Aorta (tissue), 5 donors: ENCODE results near the gene EXD1. TPM values are rescaled to one million over a fixed set of nuclear protein-coding genes. Genes with fewer than 3 reads are reported as not detected.
A peak's percentile ranks its signal among the peaks of the same experiment; 100 is the strongest.
"Not testable (repeated sequence)": the region's sequence is repeated elsewhere in the genome, so short reads cannot be mapped to it uniquely, and the experiment has no call there.

Experiments used
- ATAC-seq: fragments of 200-7000 bp; cut with Tn5 transposase; one replicate; pipeline ENCODE4 v1.9.1; 2022; ENCODE audit warnings: moderate library complexity; ENCODE audit not compliant: low FRiP score
- DNase-seq, 2 donors: peaks; one replicate each; pipeline ENCODE4 v3.0.0-alpha.2; 2020
- H3K27ac ChIP-seq, 2 donors: one replicate each; pipeline ENCODE4 v1.5.1; 2013; ENCODE audit warnings: low read length in 2 of 2, mild to moderate bottlenecking in 2 of 2, moderate library complexity in 2 of 2, control low read depth in 1 of 2, inconsistent platforms in 1 of 2, low read depth in 1 of 2
- H3K27me3 ChIP-seq, 2 donors: one replicate each; pipeline ENCODE4 v1.6.1; 2013; ENCODE audit warnings: control low read depth in 1 of 2, low read length in 1 of 2, mild to moderate bottlenecking in 1 of 2, moderate library complexity in 1 of 2; ENCODE audit not compliant: insufficient read depth in 2 of 2, control insufficient read depth in 1 of 2
- H3K36me3 ChIP-seq, 2 donors: one replicate each; pipeline ENCODE4 v1.6.1; 2013; ENCODE audit warnings: control low read depth in 1 of 2, low read length in 1 of 2, mild to moderate bottlenecking in 1 of 2; ENCODE audit not compliant: insufficient read depth in 2 of 2, control insufficient read depth in 1 of 2
- H3K4me1 ChIP-seq, 2 donors: one replicate each; pipeline ENCODE4 v1.6.1; 2013; ENCODE audit warnings: low read length in 2 of 2, control low read depth in 1 of 2, mild to moderate bottlenecking in 1 of 2, moderate library complexity in 1 of 2; ENCODE audit not compliant: insufficient read depth in 2 of 2, control insufficient read depth in 1 of 2
- H3K4me3 ChIP-seq, 2 donors: one replicate each; pipeline ENCODE4 v1.5.1; 2013; ENCODE audit warnings: low read length in 2 of 2, control low read depth in 1 of 2, mild to moderate bottlenecking in 1 of 2
- H3K9me3 ChIP-seq: one replicate; pipeline ENCODE4 v1.6.1; 2013; ENCODE audit warnings: mild to moderate bottlenecking, low read length; ENCODE audit not compliant: control insufficient read depth
- WGBS, 2 donors: extraction: QIAGEN DNeasy Blood & Tissue Kit; methylation state at CpG; one replicate each; pipeline ENCODE4 v1.1.7; 2013; 5-methylcytosine and 5-hydroxymethylcytosine counted together
- intact Hi-C, 2 donors: fragments of 100-400 bp; cut with DNase I; formaldehyde crosslinking; loops; one replicate each; pipeline versions ENCODE4 v1.14.2 to v1.15.0; 2022
- polyA plus RNA-seq, 2 donors: library from polyadenylated mRNA; stranded (reverse); fragments of 200-250 nt; gene quantifications; one replicate each; pipeline ENCODE4 v1.2.3, GENCODE V29; 2013
- total RNA-seq, 2 donors: library from RNA; stranded (reverse); fragmentation: NEBNext Ultra II Directional; extraction: Animal tissue kit (Norgen Biotek cat#: 25700); gene quantifications; one replicate each; pipeline ENCODE4 v1.2.1, GENCODE V29; 2021
- donor health status: healthy with polysubstance abuse.
- donor health status: Bipolar disorder and iron deficiency.
- donor health status: DM: no; HTN: no; CAD: no.
- donor health status: DM: no; HTN: no; CAD: no.
- donor health status: DM: yes; HTN: yes; CAD: no.

Gene EXD1
- total and polyA plus RNA-seq, 4 donors, result not detected

GRCh38 chr15:41238100-41238499 lies 7.5 kb upstream of the EXD1 start:
- H3K4me3 ChIP-seq, result no peak overlapping the region
- H3K4me1 ChIP-seq, result no peaks in the 10 kb centered on the region
- ATAC-seq (no peak), DNase-seq (no peak)
- H3K9me3 ChIP-seq, result no peaks in the 10 kb centered on the region
- no peaks in the 10 kb centered on the region for H3K27me3 ChIP-seq
- intact Hi-C loops, result no loop called here
- H3K36me3 ChIP-seq, result peaks cover 0 to 4% of the 10 kb centered on the region in 2 donors
- H3K27ac ChIP-seq, result no peak overlapping the region
- 59 to 73% methylated on average over 5 of the region's 5 CpGs for WGBS, 2 donors

- no peak overlapping the region for H3K27ac ChIP-seq
- no peaks in the 10 kb centered on the region for H3K4me1 ChIP-seq
- H3K27me3 ChIP-seq, result no peaks in the 10 kb centered on the region
- intact Hi-C loops, result no loop called here
- no peaks in the 10 kb centered on the region for H3K9me3 ChIP-seq
- no peak for DNase-seq
- no peak for ATAC-seq
- no peaks in the 10 kb centered on the region for H3K36me3 ChIP-seq
- no peak overlapping the region for H3K4me3 ChIP-seq
Observed at GRCh38 chr15:41235929-41236328, 5.4 kb upstream of the EXD1 start.

- H3K27ac ChIP-seq, H3K9me3 ChIP-seq, H3K4me1 ChIP-seq, H3K4me3 ChIP-seq, DNase-seq, H3K36me3 ChIP-seq, intact Hi-C loops, ATAC-seq, H3K27me3 ChIP-seq: not testable (repeated sequence)
- WGBS, 2 donors, result 97 to 99% methylated on average over 5 of the region's 5 CpGs
Observed at GRCh38 chr15:41235228-41235627, 4.7 kb upstream of the EXD1 start.

GRCh38 chr15:41233367-41233771 lies 2.8 kb upstream of the EXD1 start:
- Histone ChIP-seq H3K4me1 (no peaks in the 10 kb centered on the region), H3K36me3 (no peaks in the 10 kb centered on the region), H3K9me3 (no peaks in the 10 kb centered on the region), H3K27ac (no peak overlapping the region), H3K4me3 (no peak overlapping the region), H3K27me3 (no peaks in the 10 kb centered on the region)
- no peak for DNase-seq
- intact Hi-C loops, result loop anchor here in 1 of 2 donors (5.0 kb wide), 1 partner anchor 116 kb away; the partner anchor contains the start of gene INO80
- 88 to 90% methylated on average over 1 of the region's 1 CpG for WGBS, 2 donors
- no peak for ATAC-seq

- Histone ChIP-seq H3K4me1 (no peaks in the 10 kb centered on the region), H3K9me3 (no peaks in the 10 kb centered on the region), H3K36me3 (no peaks in the 10 kb centered on the region), H3K27ac (peak overlapping the region; percentile 73 to 85), H3K4me3 (peak overlapping the region; percentile 60 to 74), H3K27me3 (no peaks in the 10 kb centered on the region)
- whole genome bisulfite sequencing, 2 donors, result 2 to 3% methylated on average over 28 of the region's 28 CpGs
- intact Hi-C loops, result loop anchor here in 1 of 2 donors (5.0 kb wide), 1 partner anchor 114 kb away; the partner anchor contains the start of gene INO80
- DNase-seq (no peak), ATAC-seq (peak; percentile 82)
Observed at GRCh38 chr15:41231422-41232226, 1.1 kb upstream of the EXD1 start.

- Histone ChIP-seq H3K4me3 (no peak overlapping the region), H3K4me1 (no peaks in the 10 kb centered on the region), H3K27me3 (no peaks in the 10 kb centered on the region), H3K36me3 (no peaks in the 10 kb centered on the region), H3K27ac (no peak overlapping the region), H3K9me3 (no peaks in the 10 kb centered on the region)
- WGBS, 2 donors, result 23 to 30% methylated on average over 10 of the region's 10 CpGs
- DNase-seq (no peak), ATAC-seq (no peak)
- intact Hi-C loops, result loop anchor here in 1 of 2 donors (5.0 kb wide), 1 partner anchor 113 kb away; the partner anchor contains the start of gene INO80
Observed at GRCh38 chr15:41230345-41230649, 260 bp downstream of the EXD1 start.

GRCh38 chr15:41219381-41219780 lies 11.2 kb downstream of the EXD1 start:
- WGBS, 2 donors, result 35 to 41% methylated on average over 3 of the region's 3 CpGs
- peaks cover 0 to 2% of the 10 kb centered on the region in 2 donors for H3K27me3 ChIP-seq
- no peak for DNase-seq
- no peaks in the 10 kb centered on the region for H3K9me3 ChIP-seq
- intact Hi-C loops, result no loop called here
- no peak overlapping the region for H3K4me3 ChIP-seq
- H3K36me3 ChIP-seq, result no peaks in the 10 kb centered on the region
- H3K4me1 ChIP-seq, result no peaks in the 10 kb centered on the region
- ATAC-seq, result no peak
- H3K27ac ChIP-seq, result no peak overlapping the region

- no peak overlapping the region for H3K27ac ChIP-seq
- H3K27me3 ChIP-seq, result peaks cover 0 to 2% of the 10 kb centered on the region in 2 donors
- no peak for DNase-seq
- no peaks in the 10 kb centered on the region for H3K36me3 ChIP-seq
- no peak for ATAC-seq
- H3K4me1 ChIP-seq, result no peaks in the 10 kb centered on the region
- 33 to 38% methylated on average over 1 of the region's 1 CpG for WGBS, 2 donors
- no peak overlapping the region for H3K4me3 ChIP-seq
- no peaks in the 10 kb centered on the region for H3K9me3 ChIP-seq
- intact Hi-C loops, result no loop called here
Observed at GRCh38 chr15:41218851-41219250, 11.7 kb downstream of the EXD1 start.

- no peaks in the 10 kb centered on the region for H3K27me3 ChIP-seq
- no peaks in the 10 kb centered on the region for H3K9me3 ChIP-seq
- DNase-seq (no peak), ATAC-seq (no peak)
- no peak overlapping the region for H3K4me3 ChIP-seq
- no peaks in the 10 kb centered on the region for H3K36me3 ChIP-seq
- H3K27ac ChIP-seq, result no peak overlapping the region
- no peaks in the 10 kb centered on the region for H3K4me1 ChIP-seq
- intact Hi-C loops, result no loop called here
- WGBS, 2 donors, result 62 to 75% methylated on average over 2 of the region's 2 CpGs
Observed at GRCh38 chr15:41215708-41216107, 14.8 kb downstream of the EXD1 start.
